HG02852 (cell line): ENCODE measurements around the gene EXO1.
"Not testable (repeated sequence)": the region's sequence is repeated elsewhere in the genome, so short reads cannot be mapped to it uniquely, and the experiment has no call there.

ENCODE experiments used
- ATAC-seq: cut with Tn5 transposase; IDR thresholded peaks from one replicate; pipeline ENCODE4 v1.9.1; 2021; ENCODE audit warnings: mild to moderate bottlenecking, moderate library complexity; ENCODE audit not compliant: unreplicated experiment

The EXO1 gene

GRCh38 chr1:241847796-241848685 is at the start of gene EXO1:
Gene EXO1 (plus strand): TSS chr1:241848204. CDS start chr1:241850426, 2,222 bp downstream.
- peak; percentile 96 for ATAC-seq

GRCh38 chr1:241799416-241799815 is 48.6 kb upstream of the EXO1 start:
- no peak for ATAC-seq

GRCh38 chr1:241800640-241801039 is 47.4 kb upstream of the EXO1 start:
- no peak for ATAC-seq

- ATAC-seq: no peak
Observed at GRCh38 chr1:241802863-241803262, 45.1 kb upstream of the EXO1 start.

GRCh38 chr1:241804706-241805105 is 43.3 kb upstream of the EXO1 start:
- not testable (repeated sequence) for ATAC-seq

GRCh38 chr1:241808265-241808664 is 39.7 kb upstream of the EXO1 start:
- no peak for ATAC-seq

- ATAC-seq: peak; percentile 64
Observed at GRCh38 chr1:241810769-241811405, 37.1 kb upstream of the EXO1 start.

- ATAC-seq: no peak
Observed at GRCh38 chr1:241813768-241814320, 34.2 kb upstream of the EXO1 start.

GRCh38 chr1:241816008-241816407 is 32.0 kb upstream of the EXO1 start:
- ATAC-seq: no peak

- no peak for ATAC-seq
Observed at GRCh38 chr1:241817331-241817792, 30.6 kb upstream of the EXO1 start.

- no peak for ATAC-seq
Observed at GRCh38 chr1:241817956-241818612, 29.9 kb upstream of the EXO1 start.

- no peak for ATAC-seq
Observed at GRCh38 chr1:241819340-241819866, 28.6 kb upstream of the EXO1 start.

GRCh38 chr1:241821363-241821762 is 26.6 kb upstream of the EXO1 start:
- ATAC-seq: no peak

GRCh38 chr1:241822846-241823245 is 25.2 kb upstream of the EXO1 start:
- no peak for ATAC-seq

GRCh38 chr1:241823925-241824324 is 24.1 kb upstream of the EXO1 start:
- ATAC-seq: no peak

- no peak for ATAC-seq
Observed at GRCh38 chr1:241825581-241825980, 22.4 kb upstream of the EXO1 start.

- ATAC-seq: not testable (repeated sequence)
Observed at GRCh38 chr1:241826613-241827012, 21.4 kb upstream of the EXO1 start.

- ATAC-seq: no peak
Observed at GRCh38 chr1:241827264-241827663, 20.7 kb upstream of the EXO1 start.

GRCh38 chr1:241828463-241829021 is 19.5 kb upstream of the EXO1 start:
- ATAC-seq: no peak

GRCh38 chr1:241829468-241829867 is 18.5 kb upstream of the EXO1 start:
- ATAC-seq: no peak
